Sigmoid colon (tissue), 4 donors: ENCODE data around the gene DCAF4.

Experiments used
- CTCF ChIP-seq, 4 experiments: fragments of 450-650 bp in 3 of 4; fragments of 200-600 bp in 1 of 4; IDR thresholded peaks; one replicate each; pipeline ENCODE4 v1.5.1; 2016 to 2019; ENCODE audit warnings: antibody characterized with exemption in 4 of 4, mild to moderate bottlenecking in 3 of 4, moderate library complexity in 2 of 4
- POLR2AphosphoS5 ChIP-seq, 4 donors: sonication (generic); formaldehyde crosslinking; IDR thresholded peaks; one replicate each; pipeline ENCODE4 v1.6.1; 2017; ENCODE audit warnings: antibody characterized with exemption in 4 of 4

GRCh38 chr14:72892103-72892878 lies 34.0 kb upstream of the DCAF4 start:
- no peak for TF ChIP-seq POLR2AphosphoS5 (IDR thresholded peaks at IDR 0.05)
- TF ChIP-seq CTCF (IDR thresholded peaks at IDR 0.05): no peak
